Endothelial cell of umbilical vein (primary cell): Measurements from ENCODE around the gene ELAC1. TPM values are rescaled to one million over a fixed set of nuclear protein-coding genes. Genes with fewer than 3 reads are reported as not detected.

Source experiments
- BruUV-seq: library from RNA; stranded (reverse); fragments of 400-500 nt; replicated peaks from 2 replicates; lab custom pipeline; 2021; lab: Mats Ljungman, UMichigan
- CTCF ChIA-PET: fragments of 300-600, 350-600 bp; sonication (Branson Sonifier 250); formaldehyde crosslinking; loops from one replicate; lab custom pipeline; 2021; ENCODE audit warnings: antibody characterized with exemption, inconsistent platforms; lab: Charles Lee
- POLR2A ChIA-PET: fragments of 300-600, 350-600 bp; sonication (Branson Sonifier 250); formaldehyde crosslinking; loops from one replicate; lab custom pipeline; 2021; ENCODE audit warnings: antibody characterized with exemption, inconsistent platforms; lab: Charles Lee
- DNase-seq: peaks from one replicate; pipeline ENCODE4 v3.0.0-alpha.2; 2011; ENCODE audit warnings: low read depth, low spot score
- FAIRE-seq: peaks from 2 replicates; lab custom pipeline; 2011; peaks lifted over from hg19 to GRCh38; lab: Jason Lieb, UNC
- H2AFZ ChIP-seq: 2 replicates; pipeline ENCODE4 v1.6.0; 2012; ENCODE audit warnings: low read depth, low read length, control low read depth, inconsistent platforms
- H3K27ac ChIP-seq: 2 replicates; pipeline ENCODE4 v1.5.1; 2011; ENCODE audit warnings: low read depth, mild to moderate bottlenecking, control low read depth, low read length, moderate library complexity; ENCODE audit not compliant: insufficient read depth
- H3K27me3 ChIP-seq, 2 experiments: 2 replicates each; pipeline versions ENCODE4 v1.6.0 to v1.6.1; 2011; ENCODE audit warnings: low read length in 2 of 2, mixed read lengths in 1 of 2; ENCODE audit not compliant: control insufficient read depth in 2 of 2, insufficient read depth in 2 of 2
- H3K36me3 ChIP-seq, 2 experiments: 2 replicates in 1 of 2; 3 replicates in 1 of 2; pipeline ENCODE4 v1.5.1; 2011; ENCODE audit warnings: low read length in 2 of 2, mild to moderate bottlenecking in 1 of 2, moderate library complexity in 1 of 2; ENCODE audit not compliant: control insufficient read depth in 2 of 2, insufficient read depth in 2 of 2; ENCODE audit errors: extremely low read depth in 1 of 2
- H3K4me1 ChIP-seq: 3 replicates; pipeline ENCODE4 v1.5.1; 2011; ENCODE audit warnings: mild to moderate bottlenecking, low read length; ENCODE audit not compliant: control insufficient read depth, insufficient read depth; ENCODE audit errors: extremely low read depth
- H3K4me2 ChIP-seq: 2 replicates; pipeline ENCODE4 v1.6.1; 2011; ENCODE audit warnings: low read length, control low read depth, mixed read lengths; ENCODE audit not compliant: insufficient read depth
- H3K4me3 ChIP-seq, 3 experiments: fragments of 200-600 bp in 1 of 3; sonication (generic), shearing (Covaris generic) in 1 of 3; replicated peaks in 1 of 3; 2 replicates each; pipeline ENCODE4 v1.5.1; 2011 to 2016; ENCODE audit warnings: control low read depth in 3 of 3, low read length in 3 of 3, mild to moderate bottlenecking in 2 of 3, inconsistent platforms in 1 of 3, low read depth in 1 of 3, moderate library complexity in 1 of 3; ENCODE audit not compliant: insufficient read depth in 1 of 3
- H3K79me2 ChIP-seq: 2 replicates; pipeline ENCODE4 v1.6.0; 2012; ENCODE audit warnings: low read length, inconsistent platforms; ENCODE audit not compliant: control insufficient read depth, insufficient read depth
- H3K9ac ChIP-seq: replicated peaks from 2 replicates; pipeline ENCODE3; 2011; ENCODE audit warnings: low read length, control low read depth; ENCODE audit not compliant: insufficient read depth; ENCODE audit errors: extremely low read depth
- H3K9me1 ChIP-seq: replicated peaks from 3 replicates; pipeline ENCODE4 v1.6.0; 2011; ENCODE audit warnings: mild to moderate bottlenecking, low read length; ENCODE audit not compliant: control insufficient read depth, insufficient read depth; ENCODE audit errors: extremely low read depth
- H3K9me3 ChIP-seq: replicated peaks from 2 replicates; pipeline ENCODE4 v1.5.1; 2012; ENCODE audit warnings: low read length, inconsistent platforms; ENCODE audit not compliant: control insufficient read depth, insufficient read depth
- H4K20me1 ChIP-seq: replicated peaks from 2 replicates; pipeline ENCODE3; 2011; ENCODE audit warnings: mild to moderate bottlenecking, low read length; ENCODE audit not compliant: control insufficient read depth, insufficient read depth; ENCODE audit errors: extremely low read depth
- CTCF ChIP-seq, 2 donors: IDR thresholded peaks; 1 replicate in 1 of 2; 2 replicates in 1 of 2; pipeline ENCODE4 v1.5.1; 2011; ENCODE audit warnings: low read length in 2 of 2, mild to moderate bottlenecking in 2 of 2, moderate library complexity in 2 of 2, control low read depth in 1 of 2, inconsistent platforms in 1 of 2, low read depth in 1 of 2; ENCODE audit not compliant: insufficient read depth in 1 of 2; ENCODE audit errors: extremely low read depth in 1 of 2
- EZH2 ChIP-seq: IDR thresholded peaks from 2 replicates; pipeline ENCODE4 v1.6.1; 2012; ENCODE audit warnings: borderline replicate concordance, low read depth, mild to moderate bottlenecking, moderate library complexity, low read length, inconsistent platforms; ENCODE audit not compliant: severe bottlenecking
- FOS ChIP-seq: IDR thresholded peaks from 2 replicates; pipeline ENCODE4 v1.6.1; 2011; ENCODE audit warnings: mild to moderate bottlenecking, low read length, moderate library complexity, borderline replicate concordance; ENCODE audit not compliant: insufficient read depth
- GATA2 ChIP-seq: IDR thresholded peaks from 2 replicates; pipeline ENCODE4 v1.7.0; 2011; ENCODE audit warnings: low read depth, mild to moderate bottlenecking, moderate library complexity, mixed read lengths, low read length; ENCODE audit not compliant: insufficient read length, insufficient read depth
- JUN ChIP-seq: IDR thresholded peaks from 2 replicates; pipeline ENCODE4 v1.6.1; 2011; ENCODE audit warnings: borderline replicate concordance, low read depth; ENCODE audit not compliant: insufficient read length, insufficient read depth
- MYC ChIP-seq: IDR thresholded peaks from one replicate; pipeline ENCODE4 v1.6.1; 2011; ENCODE audit warnings: mild to moderate bottlenecking, low read depth, low read length
- POLR2A ChIP-seq: IDR thresholded peaks from 2 replicates; pipeline ENCODE4 v1.6.1; 2012; ENCODE audit warnings: low read depth, mild to moderate bottlenecking, control low read depth, low read length
- POLR2AphosphoS5 ChIP-seq: IDR thresholded peaks from 2 replicates; pipeline ENCODE4 v1.6.1; 2012; ENCODE audit warnings: low read depth, mild to moderate bottlenecking, control low read depth, low read length, moderate library complexity; ENCODE audit not compliant: insufficient read depth
- dilution Hi-C: fragments of 300-500 bp; cut with MboI; formaldehyde crosslinking; loops from one replicate; pipeline ENCODE4 v1.15.0; 2019; ENCODE audit warnings: low sequenced_read_pairs; ENCODE audit not compliant: extremely low pct_ligation_motif_present
- intact Hi-C: fragments of 100-400 bp; cut with micrococcal nuclease; formaldehyde crosslinking; loops from one replicate; pipeline ENCODE4 v1.10.0; 2022
- polyA plus RNA-seq, 4 experiments: library from polyadenylated mRNA; depleted of rRNA in 3 of 4; stranded (reverse) in 3 of 4; unstranded in 1 of 4; fragments of >200 nt; gene quantifications; 2 replicates each; pipeline versions ENCODE4 v1.2.1 to v1.2.3, GENCODE V29; 2011 to 2012; ENCODE audit warnings: missing spikeins in 1 of 4
- total RNA-seq: library from RNA; stranded (reverse); gene quantifications from 2 replicates; pipeline ENCODE4 v1.2.3, GENCODE V29; 2021
- TF ChIP-seq, protein P1 (sequence below): IDR thresholded peaks from 2 replicates; pipeline ENCODE4 v1.6.1; 2011; ENCODE audit not compliant: insufficient read depth, insufficient read length

The ELAC1 gene
- total and polyA plus RNA-seq, 2 donors (not counting 3 experiments of a cell fraction or from before 2014, with no cell fraction given) = 3.6 to 7.6 TPM

- Histone ChIP-seq H3K4me3 (no peak overlapping the region), H2AFZ (no peak overlapping the region), H3K36me3 (peaks cover 0 to 6% of the 10 kb centered on the region in 2 experiments), H3K4me2 (no peak overlapping the region), H4K20me1 (no peaks in the 10 kb centered on the region), H3K9me1 (no peaks in the 10 kb centered on the region), H3K4me1 (no peaks in the 10 kb centered on the region), H3K79me2 (no peaks in the 10 kb centered on the region), H3K27ac (no peak overlapping the region), H3K9ac (no peak overlapping the region), H3K9me3 (no peaks in the 10 kb centered on the region), H3K27me3 (no peaks in the 10 kb centered on the region)
- dilution Hi-C loops (no loop called here), intact Hi-C loops (no loop called here)
- CTCF ChIA-PET = no interaction called here
- no peak for DNase-seq
- TF ChIP-seq MYC = no peak
- TF ChIP-seq POLR2A = no peak
- TF ChIP-seq FOS = no peak
- TF ChIP-seq, protein P1, sequence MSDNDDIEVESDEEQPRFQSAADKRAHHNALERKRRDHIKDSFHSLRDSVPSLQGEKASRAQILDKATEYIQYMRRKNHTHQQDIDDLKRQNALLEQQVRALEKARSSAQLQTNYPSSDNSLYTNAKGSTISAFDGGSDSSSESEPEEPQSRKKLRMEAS = no peak
- TF ChIP-seq GATA2 = no peak
- TF ChIP-seq POLR2AphosphoS5 = no peak
- no peak for TF ChIP-seq EZH2
- no peak for TF ChIP-seq CTCF (IDR thresholded peaks at IDR 0.05; ENCODE audit: extremely low read depth in 1 of 2, insufficient read depth in 1 of 2, low read depth in 1 of 2, low read length in 2 of 2)
- no peak for TF ChIP-seq JUN
- FAIRE-seq = no peak
- POLR2A ChIA-PET = no interaction called here
- no TSS peak for BruUV-seq
Observed at GRCh38 chr18:50924372-50924771, 43.5 kb upstream of the ELAC1 start.
